GM12801 (cell line): ENCODE measurements around the gene SCG5.

Experiments
- TF ChIP-seq, protein P1 (sequence below): IDR thresholded peaks from one replicate; pipeline ENCODE4 v1.5.1; 2011; ENCODE audit warnings: control low read depth; ENCODE audit not compliant: insufficient read length; ENCODE audit errors: extremely low read depth

The SCG5 gene

GRCh38 chr15:32677238-32677750, 35.8 kb downstream of the SCG5 start:
- TF ChIP-seq, protein P1, sequence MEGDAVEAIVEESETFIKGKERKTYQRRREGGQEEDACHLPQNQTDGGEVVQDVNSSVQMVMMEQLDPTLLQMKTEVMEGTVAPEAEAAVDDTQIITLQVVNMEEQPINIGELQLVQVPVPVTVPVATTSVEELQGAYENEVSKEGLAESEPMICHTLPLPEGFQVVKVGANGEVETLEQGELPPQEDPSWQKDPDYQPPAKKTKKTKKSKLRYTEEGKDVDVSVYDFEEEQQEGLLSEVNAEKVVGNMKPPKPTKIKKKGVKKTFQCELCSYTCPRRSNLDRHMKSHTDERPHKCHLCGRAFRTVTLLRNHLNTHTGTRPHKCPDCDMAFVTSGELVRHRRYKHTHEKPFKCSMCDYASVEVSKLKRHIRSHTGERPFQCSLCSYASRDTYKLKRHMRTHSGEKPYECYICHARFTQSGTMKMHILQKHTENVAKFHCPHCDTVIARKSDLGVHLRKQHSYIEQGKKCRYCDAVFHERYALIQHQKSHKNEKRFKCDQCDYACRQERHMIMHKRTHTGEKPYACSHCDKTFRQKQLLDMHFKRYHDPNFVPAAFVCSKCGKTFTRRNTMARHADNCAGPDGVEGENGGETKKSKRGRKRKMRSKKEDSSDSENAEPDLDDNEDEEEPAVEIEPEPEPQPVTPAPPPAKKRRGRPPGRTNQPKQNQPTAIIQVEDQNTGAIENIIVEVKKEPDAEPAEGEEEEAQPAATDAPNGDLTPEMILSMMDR, result no peak

- TF ChIP-seq, protein P1, result no peak
Observed at GRCh38 chr15:32679298-32679690, 37.8 kb downstream of the SCG5 start.

GRCh38 chr15:32682569-32682968, 41.1 kb downstream of the SCG5 start:
- TF ChIP-seq, protein P1, result no peak

- TF ChIP-seq, protein P1, result no peak
Observed at GRCh38 chr15:32682977-32683630, 41.6 kb downstream of the SCG5 start.

DNA sequence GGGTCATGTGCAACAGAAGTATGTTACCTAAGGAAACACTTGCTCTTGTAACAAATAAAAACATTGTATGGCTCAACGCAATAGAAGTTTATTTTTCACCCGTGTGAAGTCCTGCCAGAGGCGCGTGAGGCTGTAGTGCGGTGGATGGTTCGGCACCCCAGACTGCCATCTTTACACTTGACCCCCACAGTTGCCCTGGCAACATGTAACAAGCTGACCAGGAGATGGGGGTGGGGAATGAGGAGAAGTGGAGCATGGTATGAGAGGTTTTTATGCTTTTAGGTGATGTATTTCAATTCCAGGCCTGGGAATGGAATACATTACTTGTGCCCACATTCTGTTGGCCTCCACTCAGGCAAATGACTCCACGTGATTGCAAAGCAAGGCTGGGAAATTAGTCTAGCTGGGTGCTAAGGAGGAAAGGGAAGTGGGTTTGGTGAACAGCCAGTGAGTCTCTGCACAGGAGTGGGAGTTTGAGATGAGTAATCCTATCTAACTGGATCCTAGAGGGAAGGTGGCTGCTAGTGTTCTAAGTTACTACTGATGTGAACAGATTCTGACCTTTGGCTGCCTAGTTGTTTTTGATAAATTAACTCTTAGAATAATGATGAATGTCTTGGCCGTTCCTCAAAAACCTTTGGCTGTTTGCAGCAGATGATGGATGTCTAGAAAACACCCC, 42.5 kb downstream of the SCG5 start:
- TF ChIP-seq, protein P1, result no peak

DNA sequence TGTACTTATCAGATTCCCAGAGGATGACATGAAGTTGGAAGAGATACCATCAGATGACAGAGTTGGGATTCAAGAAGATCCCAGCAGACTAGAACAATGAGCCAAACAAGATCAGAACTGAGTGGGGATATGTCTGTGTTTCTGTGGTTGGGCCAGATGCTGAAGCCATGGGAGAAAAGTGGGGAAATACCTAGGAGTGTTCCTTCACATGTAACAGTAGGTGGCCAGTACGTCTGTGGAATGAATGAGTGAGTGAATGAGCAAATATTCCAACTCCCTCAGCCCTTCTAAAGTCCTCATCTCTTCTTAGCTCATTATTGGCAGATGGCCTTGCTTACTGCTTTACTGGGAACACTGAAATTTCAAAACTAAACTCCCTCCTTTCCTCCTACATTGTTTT, 44.1 kb downstream of the SCG5 start:
- TF ChIP-seq, protein P1, result no peak

GRCh38 chr15:32687556-32687955, 46.0 kb downstream of the SCG5 start:
- TF ChIP-seq, protein P1, result no peak
